Prostate gland (tissue), 2 donors: ENCODE measurements around the gene NRXN3. TPM values are rescaled to one million over a fixed set of nuclear protein-coding genes. Genes with fewer than 3 reads are reported as not detected.
A peak's percentile ranks its signal among the peaks of the same experiment; 100 is the strongest.

ENCODE experiments used
- DNase-seq: peaks from one replicate; pipeline ENCODE4 v3.0.0-alpha.2; 2019; ENCODE audit warnings: low spot score
- H3K27ac ChIP-seq, 2 donors: fragments of 200-600 bp; sonication (generic); 2 replicates each; pipeline ENCODE4 v1.5.1; 2017 to 2019
- H3K27me3 ChIP-seq: fragments of 200-600 bp; sonication (generic); replicated peaks from 2 replicates; pipeline ENCODE4 v1.5.1; 2019; ENCODE audit not compliant: insufficient read depth
- H3K36me3 ChIP-seq, 2 donors: fragments of 200-600 bp; sonication (generic); 1 replicate in 1 of 2; 2 replicates in 1 of 2; pipeline versions ENCODE4 v1.5.1 to v1.8.1; 2017 to 2019
- H3K4me1 ChIP-seq: fragments of 200-600 bp; sonication (generic); replicated peaks from 2 replicates; pipeline ENCODE4 v1.5.1; 2019
- H3K4me3 ChIP-seq, 2 donors: fragments of 200-600 bp; sonication (generic); 2 replicates each; pipeline ENCODE4 v1.5.1; 2017 to 2019
- H3K9me3 ChIP-seq: fragments of 200-600 bp; sonication (generic); 2 replicates; pipeline ENCODE4 v1.5.1; 2017
- POLR2A ChIP-seq: fragments of 450-650 bp; IDR thresholded peaks from one replicate; pipeline ENCODE4 v1.6.1; 2016; ENCODE audit warnings: antibody characterized with exemption, mild to moderate bottlenecking
- POLR2AphosphoS5 ChIP-seq: sonication (generic); formaldehyde crosslinking; IDR thresholded peaks from one replicate; pipeline ENCODE4 v1.6.1; 2017; ENCODE audit warnings: antibody characterized with exemption
- WGBS: methylation state at CpG from one replicate; pipeline ENCODE4 v1.1.5; 2018; 5-methylcytosine and 5-hydroxymethylcytosine counted together
- intact Hi-C: fragments of 100-400 bp; cut with DNase I; formaldehyde crosslinking; loops from one replicate; pipeline ENCODE4 v1.14.2; 2022
- total RNA-seq, 2 donors: library from RNA; depleted of rRNA; stranded (reverse); fragments of >200 nt; gene quantifications; one replicate each; pipeline ENCODE4 v1.1.0, GENCODE V29; 2016
- TF ChIP-seq, protein P1 (sequence below), 4 experiments: fragments of 200-600 bp in 2 of 4; fragments of 450-650 bp in 2 of 4; sonication (generic) in 2 of 4; IDR thresholded peaks; 1 replicate in 3 of 4; 2 replicates in 1 of 4; pipeline ENCODE4 v1.5.1; 2016 to 2019; ENCODE audit warnings: antibody characterized with exemption in 4 of 4, mild to moderate bottlenecking in 2 of 4, moderate library complexity in 2 of 4

NRXN3 gene
- total RNA-seq, 2 donors from 2014 or later, result 6.6 to 8.2 TPM

DNA sequence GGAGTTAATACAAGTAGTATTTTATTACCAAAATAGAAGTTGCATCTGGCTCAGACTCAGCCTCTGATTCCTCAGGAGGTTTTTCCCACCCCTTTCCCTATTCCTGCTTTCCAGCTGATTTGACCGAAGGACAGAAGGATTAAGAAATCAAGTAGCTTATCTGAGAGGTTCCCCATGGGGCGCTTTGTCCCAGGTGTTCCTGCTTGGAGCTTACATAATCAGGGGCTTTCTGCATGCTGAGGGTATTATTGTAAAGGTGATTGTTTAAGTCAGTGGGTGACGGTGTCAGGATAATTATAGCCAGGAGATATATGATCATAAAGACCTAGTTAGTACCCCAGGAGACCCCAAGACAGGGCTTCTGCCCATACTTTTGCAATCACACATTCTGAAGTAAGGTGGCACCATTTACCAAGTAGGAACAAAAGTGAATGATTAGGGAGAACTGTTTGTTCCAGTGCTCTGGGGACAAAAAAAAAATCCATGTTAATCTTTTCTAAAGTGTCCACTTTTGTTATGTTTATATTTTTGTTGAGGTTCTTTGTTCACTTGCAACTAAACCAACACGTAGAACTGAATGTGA, 921.3 kb downstream of the NRXN3 start:
- TF ChIP-seq POLR2AphosphoS5 (no peak), POLR2A (no peak)
- TF ChIP-seq, protein P1, sequence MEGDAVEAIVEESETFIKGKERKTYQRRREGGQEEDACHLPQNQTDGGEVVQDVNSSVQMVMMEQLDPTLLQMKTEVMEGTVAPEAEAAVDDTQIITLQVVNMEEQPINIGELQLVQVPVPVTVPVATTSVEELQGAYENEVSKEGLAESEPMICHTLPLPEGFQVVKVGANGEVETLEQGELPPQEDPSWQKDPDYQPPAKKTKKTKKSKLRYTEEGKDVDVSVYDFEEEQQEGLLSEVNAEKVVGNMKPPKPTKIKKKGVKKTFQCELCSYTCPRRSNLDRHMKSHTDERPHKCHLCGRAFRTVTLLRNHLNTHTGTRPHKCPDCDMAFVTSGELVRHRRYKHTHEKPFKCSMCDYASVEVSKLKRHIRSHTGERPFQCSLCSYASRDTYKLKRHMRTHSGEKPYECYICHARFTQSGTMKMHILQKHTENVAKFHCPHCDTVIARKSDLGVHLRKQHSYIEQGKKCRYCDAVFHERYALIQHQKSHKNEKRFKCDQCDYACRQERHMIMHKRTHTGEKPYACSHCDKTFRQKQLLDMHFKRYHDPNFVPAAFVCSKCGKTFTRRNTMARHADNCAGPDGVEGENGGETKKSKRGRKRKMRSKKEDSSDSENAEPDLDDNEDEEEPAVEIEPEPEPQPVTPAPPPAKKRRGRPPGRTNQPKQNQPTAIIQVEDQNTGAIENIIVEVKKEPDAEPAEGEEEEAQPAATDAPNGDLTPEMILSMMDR (IDR thresholded peaks at IDR 0.05), result no peak
- H3K27me3 ChIP-seq, result no peaks in the 10 kb centered on the region
- peaks cover 9% of the 10 kb centered on the region for H3K4me1 ChIP-seq
- intact Hi-C loops, result loop anchor here (5.0 kb wide), 1 partner anchor 186 kb away; no protein-coding TSS in a partner anchor
- peak overlapping the region in 1 of 2 donors; percentile 20 for H3K27ac ChIP-seq
- no peak overlapping the region for H3K4me3 ChIP-seq
- 61% methylated on average over 4 of the region's 4 CpGs for WGBS
- H3K9me3 ChIP-seq, result no peaks in the 10 kb centered on the region
- H3K36me3 ChIP-seq, result no peaks in the 10 kb centered on the region
- DNase-seq, result no peak

DNA sequence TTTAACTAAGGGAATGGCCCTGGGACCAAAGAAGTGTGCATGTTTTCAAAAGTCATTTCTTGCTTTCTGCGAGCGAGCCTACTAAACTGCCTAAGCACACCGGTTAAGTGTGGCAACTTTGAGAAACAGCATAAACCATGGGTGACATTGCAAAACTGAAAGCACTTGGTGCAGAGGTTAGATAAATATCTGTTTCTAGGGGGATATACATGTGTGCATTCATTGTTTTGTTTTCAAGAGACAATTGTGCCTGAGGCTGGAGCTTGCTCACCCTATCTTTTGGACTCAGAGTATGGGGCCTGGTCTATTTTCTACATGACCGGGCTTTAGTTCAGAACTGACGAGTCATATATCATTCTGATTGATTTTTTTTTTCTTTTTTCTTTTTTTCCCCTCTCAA, 923.4 kb downstream of the NRXN3 start:
- DNase-seq, result no peak
- Histone ChIP-seq H3K27me3 (no peaks in the 10 kb centered on the region), H3K4me3 (no peak overlapping the region), H3K9me3 (no peaks in the 10 kb centered on the region), H3K36me3 (no peaks in the 10 kb centered on the region), H3K27ac (no peak overlapping the region), H3K4me1 (peaks cover 9% of the 10 kb centered on the region)
- 93% methylated on average over 5 of the region's 5 CpGs for WGBS
- no peak for TF ChIP-seq POLR2AphosphoS5
- intact Hi-C loops, result loop anchor here (5.0 kb wide), 1 partner anchor 184 kb away; no protein-coding TSS in a partner anchor

DNA sequence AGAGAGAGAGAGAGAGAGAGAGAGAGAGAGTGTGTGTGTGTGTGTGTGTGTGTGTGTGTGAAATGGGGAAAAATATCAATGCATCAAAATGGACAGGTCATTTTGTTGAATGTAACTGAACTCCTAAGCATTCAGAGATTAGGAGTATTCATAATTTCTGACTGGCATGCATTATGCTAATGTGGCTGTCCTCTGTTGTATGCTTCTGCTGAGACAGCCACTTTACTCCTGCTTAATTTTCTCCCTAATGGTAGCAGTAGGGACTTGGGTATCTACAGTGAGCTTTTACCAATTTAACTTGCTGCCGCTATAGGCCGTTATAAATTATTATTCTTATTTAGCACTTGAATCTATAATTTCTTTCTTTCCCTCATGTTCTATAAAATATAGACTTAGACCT, 924.8 kb downstream of the NRXN3 start:
- intact Hi-C loops, result loop anchor here (5.0 kb wide), 1 partner anchor 182 kb away; no protein-coding TSS in a partner anchor
- no peak overlapping the region for H3K4me3 ChIP-seq
- TF ChIP-seq, protein P1 (IDR thresholded peaks at IDR 0.05), result no peak
- TF ChIP-seq POLR2A, result no peak
- no peak for TF ChIP-seq POLR2AphosphoS5
- no peak for DNase-seq
- H3K27me3 ChIP-seq, result no peaks in the 10 kb centered on the region
- H3K27ac ChIP-seq, result no peak overlapping the region
- peaks cover 9% of the 10 kb centered on the region for H3K4me1 ChIP-seq
- H3K36me3 ChIP-seq, result no peaks in the 10 kb centered on the region
- WGBS, result 98% methylated on average over 2 of the region's 2 CpGs
- no peaks in the 10 kb centered on the region for H3K9me3 ChIP-seq

DNA sequence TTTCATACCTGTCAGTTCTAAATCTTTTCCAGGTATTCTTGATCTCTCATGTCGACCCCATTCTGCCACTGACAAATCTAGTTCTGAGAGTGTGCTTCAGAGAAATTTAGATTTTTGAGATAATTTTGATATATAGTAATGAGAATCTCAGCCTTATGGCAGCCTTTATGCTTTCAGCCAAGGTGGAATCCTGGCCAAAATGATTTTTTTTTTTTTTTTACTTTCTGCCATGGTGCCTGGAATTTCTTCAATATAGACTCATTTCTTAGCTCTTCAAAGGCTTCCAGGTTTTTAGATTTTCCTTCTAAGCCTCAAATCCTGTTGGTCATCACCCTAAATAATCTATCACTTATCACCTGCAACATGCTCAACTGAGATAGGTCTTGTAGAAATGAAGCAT, 926.6 kb downstream of the NRXN3 start:
- Histone ChIP-seq H3K27me3 (no peaks in the 10 kb centered on the region), H3K27ac (no peak overlapping the region), H3K4me1 (no peaks in the 10 kb centered on the region), H3K36me3 (no peaks in the 10 kb centered on the region), H3K9me3 (no peaks in the 10 kb centered on the region), H3K4me3 (no peak overlapping the region)
- DNase-seq, result no peak
- 75% methylated on average over 1 of the region's 1 CpG for WGBS
- no peak for TF ChIP-seq POLR2A
- TF ChIP-seq POLR2AphosphoS5, result no peak
- TF ChIP-seq, protein P1 (IDR thresholded peaks at IDR 0.05), result no peak
- intact Hi-C loops, result no loop called here

DNA sequence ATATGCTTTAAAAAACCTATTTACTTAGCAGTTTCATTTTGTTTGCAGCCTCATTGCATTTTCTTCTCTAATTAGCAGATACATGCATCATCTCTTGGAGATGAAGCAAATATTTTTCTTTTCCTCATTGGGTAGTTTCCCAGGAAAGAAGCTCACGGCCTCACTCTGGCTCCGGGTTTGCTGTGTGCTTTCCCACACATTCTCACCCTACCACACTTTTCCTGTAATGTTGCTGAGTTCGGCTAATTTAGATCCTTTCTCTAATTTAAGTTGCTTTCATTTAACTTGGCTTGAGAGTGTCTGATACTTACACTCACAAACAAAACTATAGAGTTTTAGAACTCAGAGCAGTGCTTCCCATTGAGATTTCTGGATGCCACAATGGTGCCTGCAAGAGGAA, 928.2 kb downstream of the NRXN3 start:
- WGBS, result 41% methylated on average over 3 of the region's 3 CpGs
- no peaks in the 10 kb centered on the region for H3K27me3 ChIP-seq
- H3K36me3 ChIP-seq, result no peaks in the 10 kb centered on the region
- H3K4me3 ChIP-seq, result no peak overlapping the region
- intact Hi-C loops, result no loop called here
- TF ChIP-seq POLR2AphosphoS5 (no peak), POLR2A (no peak)
- TF ChIP-seq, protein P1 (IDR thresholded peaks at IDR 0.05), result no peak
- no peak for DNase-seq
- H3K4me1 ChIP-seq, result no peaks in the 10 kb centered on the region
- H3K9me3 ChIP-seq, result no peaks in the 10 kb centered on the region
- no peak overlapping the region for H3K27ac ChIP-seq
